Peyer's patch (tissue), 4 donors: ENCODE data around the gene LBHD2. TPM values are rescaled to one million over a fixed set of nuclear protein-coding genes. Genes with fewer than 3 reads are reported as not detected.
A peak's percentile ranks its signal among the peaks of the same experiment; 100 is the strongest.
"Not testable (repeated sequence)": the region's sequence is repeated elsewhere in the genome, so short reads cannot be mapped to it uniquely, and the experiment has no call there.

ENCODE experiments used
- DNase-seq, 3 donors: peaks; one replicate each; pipeline ENCODE4 v3.0.0-alpha.2; 2017 to 2019
- H3K27ac ChIP-seq, 4 donors: fragments of 200-600 bp; sonication (generic); one replicate each; pipeline ENCODE4 v1.5.1; 2016 to 2019
- H3K27me3 ChIP-seq, 2 donors: fragments of 200-600 bp; sonication (generic); one replicate each; pipeline ENCODE4 v1.5.1; 2019
- H3K36me3 ChIP-seq, 3 donors: fragments of 200-600 bp; sonication (generic); one replicate each; pipeline ENCODE4 v1.5.1; 2016 to 2019
- H3K4me1 ChIP-seq, 4 donors: fragments of 200-600 bp; sonication (generic); one replicate each; pipeline ENCODE4 v1.5.1; 2016 to 2019
- H3K4me3 ChIP-seq, 4 donors: fragments of 200-600 bp; sonication (generic); 1 replicate in 3 of 4; 2 replicates in 1 of 4; pipeline ENCODE4 v1.5.1; 2016 to 2019; ENCODE audit warnings: mild to moderate bottlenecking in 1 of 4
- H3K9me3 ChIP-seq, 4 donors: fragments of 200-600 bp; sonication (generic); one replicate each; pipeline ENCODE4 v1.5.1; 2016 to 2019; ENCODE audit warnings: mild to moderate bottlenecking in 1 of 4
- CTCF ChIP-seq, 6 experiments: fragments of 450-650 bp in 4 of 6; fragments of 200-600 bp in 2 of 6; sonication (generic) in 1 of 6; IDR thresholded peaks; one replicate each; pipeline ENCODE4 v1.5.1; 2017 to 2019; ENCODE audit warnings: antibody characterized with exemption in 6 of 6, mild to moderate bottlenecking in 3 of 6, moderate library complexity in 1 of 6
- POLR2A ChIP-seq, 2 donors: fragments of 450-650 bp; IDR thresholded peaks; one replicate each; pipeline ENCODE4 v1.5.1; 2017; ENCODE audit warnings: antibody characterized with exemption in 2 of 2, mild to moderate bottlenecking in 2 of 2, moderate library complexity in 2 of 2
- total RNA-seq, 4 donors: library from RNA; depleted of rRNA; stranded (reverse); fragments of >200 nt; gene quantifications; one replicate each; pipeline ENCODE4 v1.1.0, GENCODE V29; 2016

Gene LBHD2
- total RNA-seq, 4 donors from 2014 or later, result not detected

GRCh38 chr14:103118018-103118662 lies 34.1 kb downstream of the LBHD2 start:
- no peak overlapping the region for H3K4me3 ChIP-seq
- H3K27ac ChIP-seq, result peak overlapping the region; percentile 20 to 71 (median 58)
- no peaks in the 10 kb centered on the region for H3K9me3 ChIP-seq
- peak in 1 of 3 donors; percentile 79 for DNase-seq
- peaks cover 0 to 6% of the 10 kb centered on the region in 2 donors for H3K27me3 ChIP-seq
- H3K36me3 ChIP-seq, result no peaks in the 10 kb centered on the region
- TF ChIP-seq POLR2A (IDR thresholded peaks at IDR 0.05) (no peak), CTCF (IDR thresholded peaks at IDR 0.05) (no peak)
- peaks cover 0 to 50% (median 9%) of the 10 kb centered on the region in 4 donors for H3K4me1 ChIP-seq

DNA sequence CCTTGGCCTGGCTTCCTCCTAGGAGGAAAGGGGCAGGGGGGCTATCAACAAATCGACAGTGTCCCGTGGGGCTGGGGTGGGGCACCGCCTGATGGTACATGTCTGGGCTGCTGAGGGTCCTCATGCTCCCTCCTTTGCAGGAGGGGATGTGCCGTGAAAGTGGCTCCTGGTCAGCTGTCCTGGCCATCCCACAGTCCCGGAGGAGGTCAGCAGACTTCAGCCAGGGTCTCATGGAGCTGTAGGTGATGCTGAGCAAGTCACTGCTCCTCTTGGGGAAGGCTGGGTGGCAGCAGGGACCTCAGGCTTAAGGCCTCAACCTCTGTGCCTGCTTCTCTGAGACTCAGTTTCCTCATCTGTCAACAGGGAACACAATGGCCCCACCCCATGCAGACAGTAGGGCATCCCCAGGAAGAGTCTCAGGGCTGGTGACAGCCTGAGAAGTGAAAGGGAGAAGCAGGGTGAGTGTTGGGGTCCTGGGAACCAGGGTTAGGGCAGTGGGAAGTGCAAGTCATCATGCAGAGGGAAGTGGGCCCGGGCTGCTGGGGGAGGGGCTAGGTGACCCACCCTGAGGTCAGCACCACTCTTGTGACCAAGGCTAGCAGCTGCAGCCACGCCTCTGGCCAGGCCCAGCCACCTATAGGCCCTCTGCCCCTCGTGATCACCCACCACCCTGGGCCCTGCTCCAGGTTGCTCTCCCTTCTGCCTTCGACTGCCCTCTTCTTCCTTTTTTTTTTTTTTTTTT lies 34.8 kb downstream of the LBHD2 start:
- H3K9me3 ChIP-seq, result no peaks in the 10 kb centered on the region
- H3K36me3 ChIP-seq, result no peaks in the 10 kb centered on the region
- H3K4me3 ChIP-seq, result no peak overlapping the region
- H3K27ac ChIP-seq, result peak overlapping the region; percentile 20 to 71 (median 58)
- H3K27me3 ChIP-seq, result peaks cover 0 to 12% of the 10 kb centered on the region in 2 donors
- DNase-seq, result peak in 2 of 3 donors; percentile 37 to 77
- H3K4me1 ChIP-seq, result peaks cover 0 to 57% (median 15%) of the 10 kb centered on the region in 4 donors
- TF ChIP-seq CTCF (IDR thresholded peaks at IDR 0.05) (no peak), POLR2A (IDR thresholded peaks at IDR 0.05) (no peak)

DNA sequence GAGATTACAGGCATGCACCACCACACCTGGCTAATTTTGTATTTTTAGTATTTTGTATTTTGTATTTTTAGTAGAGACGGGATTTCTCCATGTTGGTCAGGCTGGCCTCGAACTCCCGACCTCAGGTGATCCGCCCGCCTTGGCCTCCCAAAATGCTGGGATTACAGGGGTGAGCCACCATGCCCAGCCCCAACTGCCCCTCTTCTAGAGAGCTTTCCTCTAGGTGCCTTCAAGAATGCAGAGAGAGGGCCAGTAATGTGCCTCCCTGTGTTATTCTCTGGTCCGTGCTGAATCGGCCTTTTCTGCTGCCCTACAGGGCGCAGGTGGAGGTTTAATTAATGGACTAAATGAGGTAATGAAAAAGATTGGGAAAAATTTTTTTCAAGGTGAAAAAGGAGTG lies 35.5 kb downstream of the LBHD2 start:
- peaks cover 0 to 18% of the 10 kb centered on the region in 2 donors for H3K27me3 ChIP-seq
- peaks cover 0 to 56% (median 15%) of the 10 kb centered on the region in 4 donors for H3K4me1 ChIP-seq
- H3K9me3 ChIP-seq, DNase-seq, H3K36me3 ChIP-seq, H3K4me3 ChIP-seq: not testable (repeated sequence)
- H3K27ac ChIP-seq, result peak overlapping the region in 2 of 4 donors; percentile 4 to 33

DNA sequence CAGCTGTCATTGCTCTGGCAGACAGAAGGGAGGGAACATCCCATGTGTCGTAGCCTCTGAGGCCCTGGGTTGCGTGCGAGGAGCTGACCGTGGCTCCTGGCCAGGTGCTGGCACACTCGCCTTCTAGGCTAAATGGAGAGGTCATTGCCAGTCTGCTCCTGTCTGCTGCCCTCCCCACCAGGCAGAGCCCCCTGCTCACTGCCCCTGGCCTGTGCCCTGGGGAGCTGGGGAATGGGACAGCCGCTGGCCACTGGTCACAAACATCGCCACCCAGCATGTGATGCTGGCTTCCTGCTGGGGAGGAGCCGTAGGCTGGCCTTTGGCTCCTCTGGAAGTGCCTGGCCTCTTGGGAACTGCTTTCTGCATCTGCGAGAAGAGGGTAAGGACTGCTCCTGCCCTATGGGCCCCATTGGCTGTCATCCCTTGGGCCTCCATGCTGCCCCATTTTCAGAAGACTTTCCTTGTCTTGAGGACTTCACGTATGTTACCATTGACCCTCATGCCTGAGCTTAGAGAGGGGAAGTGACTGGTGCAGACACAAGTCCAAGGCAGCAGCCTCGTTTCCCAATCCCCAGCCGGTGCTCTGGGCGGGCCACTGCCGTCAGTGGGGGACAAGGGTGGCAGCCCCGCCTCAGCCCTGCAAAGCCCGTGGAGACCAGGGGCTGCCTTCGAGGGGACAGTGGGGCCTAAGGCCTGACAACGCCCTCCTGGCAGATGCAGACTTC lies 37.3 kb downstream of the LBHD2 start:
- TF ChIP-seq POLR2A (IDR thresholded peaks at IDR 0.05) (no peak), CTCF (IDR thresholded peaks at IDR 0.05) (no peak)
- no peaks in the 10 kb centered on the region for H3K9me3 ChIP-seq
- peak overlapping the region in 2 of 4 donors; percentile 26 to 63 for H3K4me3 ChIP-seq
- peaks cover 0 to 18% of the 10 kb centered on the region in 2 donors for H3K27me3 ChIP-seq
- peak overlapping the region; percentile 77 to 95 (median 86) for H3K27ac ChIP-seq
- DNase-seq, result peak in 1 of 3 donors; percentile 66
- no peaks in the 10 kb centered on the region for H3K36me3 ChIP-seq
- peaks cover 0 to 55% (median 15%) of the 10 kb centered on the region in 4 donors for H3K4me1 ChIP-seq

- H3K4me1 ChIP-seq, result peaks cover 0 to 61% (median 15%) of the 10 kb centered on the region in 4 donors
- peak overlapping the region; percentile 77 to 95 (median 86) for H3K27ac ChIP-seq
- TF ChIP-seq POLR2A (IDR thresholded peaks at IDR 0.05) (no peak), CTCF (IDR thresholded peaks at IDR 0.05) (no peak)
- H3K27me3 ChIP-seq, result peaks cover 0 to 18% of the 10 kb centered on the region in 2 donors
- H3K4me3 ChIP-seq, result peak overlapping the region in 3 of 4 donors; percentile 26 to 63 (median 53)
- H3K36me3 ChIP-seq, result no peaks in the 10 kb centered on the region
- peak; percentile 37 to 83 (median 78) for DNase-seq
- H3K9me3 ChIP-seq, result no peaks in the 10 kb centered on the region
These were observed 38.0 kb downstream of the LBHD2 start for GRCh38 chr14:103121846-103122584.
